NK-92 (cell line): ENCODE results near the gene EPHB3.
"Not testable (repeated sequence)": the region's sequence is repeated elsewhere in the genome, so short reads cannot be mapped to it uniquely, and the experiment has no call there.

Experiments used
- DNase-seq: peaks from one replicate; lab custom pipeline; 2025; ENCODE audit not compliant: unreplicated experiment; lab: John Stamatoyannopoulos, UW

The EPHB3 gene

DNA sequence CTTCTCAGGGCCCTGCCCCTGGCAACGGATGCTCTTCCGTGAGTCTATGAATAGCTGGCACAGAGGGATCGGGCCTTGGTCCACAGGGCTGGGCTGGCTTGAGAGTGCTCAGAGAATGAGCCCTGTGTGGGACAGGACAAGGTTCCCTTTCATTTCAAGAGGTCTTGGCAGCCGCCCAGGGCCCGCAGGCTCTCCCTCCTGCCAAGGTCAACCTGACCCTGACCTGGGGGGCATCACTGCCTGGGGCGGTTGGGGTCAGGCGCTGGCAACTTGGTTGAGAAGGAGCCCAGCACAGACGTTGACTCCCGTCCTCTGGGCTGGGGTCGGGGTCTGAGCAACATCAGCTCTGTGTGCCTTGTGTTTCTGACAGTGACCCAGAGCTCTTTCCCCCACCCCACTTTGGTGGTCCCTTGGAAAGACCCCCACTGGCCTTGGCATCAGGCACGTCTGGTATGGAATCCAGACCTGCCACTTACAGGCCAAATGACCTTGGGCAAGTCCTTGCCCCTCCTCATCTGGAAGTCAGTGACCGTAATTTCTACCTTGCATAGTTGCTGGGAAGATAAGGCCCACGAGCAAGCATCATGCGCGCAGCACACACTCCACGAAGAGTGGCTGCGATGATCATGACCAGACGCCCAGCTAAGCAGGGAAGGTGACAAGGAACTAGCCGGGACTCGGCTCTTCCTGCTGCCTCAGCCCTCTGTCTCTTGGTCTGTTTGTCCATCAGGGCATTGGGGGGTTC lies 36.4 kb downstream of the EPHB3 start:
- no peak for DNase-seq

DNA sequence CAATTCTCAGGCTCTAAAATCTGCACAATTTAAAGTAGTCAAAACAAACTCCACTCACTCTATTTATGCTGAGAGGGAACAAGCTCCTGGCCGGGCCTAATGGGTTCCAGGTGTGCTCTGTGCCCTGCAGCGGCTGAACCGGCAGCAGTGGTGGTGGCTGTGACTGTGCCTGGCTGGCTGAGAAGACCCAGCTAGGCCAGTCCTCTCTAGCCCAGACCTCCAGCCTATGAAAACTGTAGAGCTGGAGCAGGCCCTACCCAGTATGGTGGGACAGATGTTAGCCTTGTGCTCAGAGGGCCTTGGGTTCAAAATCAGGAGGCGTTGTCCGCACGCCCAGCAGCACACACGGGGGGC lies 37.0 kb downstream of the EPHB3 start:
- no peak for DNase-seq

DNA sequence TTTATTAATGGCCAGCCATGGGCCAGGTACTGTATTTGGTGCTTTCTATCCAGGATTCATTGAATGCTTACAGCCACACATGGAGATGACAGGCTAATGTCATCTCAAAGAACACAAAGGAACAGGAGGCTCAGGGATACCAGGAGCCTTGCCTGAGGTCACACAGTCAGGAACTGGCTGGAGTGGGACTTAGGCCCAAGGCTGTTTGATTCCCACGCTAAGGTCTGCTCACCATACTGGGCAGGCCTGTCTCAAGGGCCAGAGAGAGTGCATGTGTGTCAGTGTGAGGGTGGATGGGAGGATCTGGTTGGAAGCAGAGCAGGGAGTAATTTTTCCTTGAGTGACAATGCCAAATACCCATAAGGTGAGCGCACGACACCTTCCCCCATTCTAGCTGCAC lies 37.6 kb downstream of the EPHB3 start:
- DNase-seq = no peak

DNA sequence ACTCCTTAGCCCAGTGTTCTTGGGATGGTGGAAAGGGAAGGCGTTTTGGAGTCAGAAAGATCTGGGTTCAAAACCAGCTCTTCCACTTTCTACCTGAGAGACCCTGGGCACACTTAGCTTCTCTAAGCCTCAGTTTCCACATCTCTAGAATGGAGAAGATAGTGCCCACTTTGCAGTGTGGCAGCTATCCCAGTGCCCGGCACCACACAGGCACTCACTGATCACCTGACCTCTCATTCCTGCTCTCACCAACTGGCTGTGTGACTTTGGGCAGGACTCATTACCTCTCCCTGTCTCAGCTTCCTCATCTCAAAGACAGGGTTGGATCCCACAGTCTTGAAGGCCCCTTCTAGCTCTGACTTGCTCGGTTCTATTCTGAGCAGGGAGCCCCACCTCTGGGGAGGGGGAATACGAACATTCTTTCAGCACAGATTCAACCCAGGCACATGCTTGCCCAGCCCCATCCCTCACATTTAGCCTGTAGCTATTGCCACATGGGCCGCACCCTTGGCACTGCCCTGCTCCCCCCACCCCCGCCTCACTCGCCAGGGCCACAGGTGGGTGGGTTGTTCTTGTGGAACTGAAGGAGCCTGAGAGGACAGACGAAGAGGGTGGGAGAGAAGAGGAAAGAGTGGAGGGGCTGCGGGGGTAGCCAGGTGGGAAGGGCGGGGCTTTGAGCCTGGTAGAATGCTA lies 39.2 kb downstream of the EPHB3 start:
- DNase-seq = no peak

DNA sequence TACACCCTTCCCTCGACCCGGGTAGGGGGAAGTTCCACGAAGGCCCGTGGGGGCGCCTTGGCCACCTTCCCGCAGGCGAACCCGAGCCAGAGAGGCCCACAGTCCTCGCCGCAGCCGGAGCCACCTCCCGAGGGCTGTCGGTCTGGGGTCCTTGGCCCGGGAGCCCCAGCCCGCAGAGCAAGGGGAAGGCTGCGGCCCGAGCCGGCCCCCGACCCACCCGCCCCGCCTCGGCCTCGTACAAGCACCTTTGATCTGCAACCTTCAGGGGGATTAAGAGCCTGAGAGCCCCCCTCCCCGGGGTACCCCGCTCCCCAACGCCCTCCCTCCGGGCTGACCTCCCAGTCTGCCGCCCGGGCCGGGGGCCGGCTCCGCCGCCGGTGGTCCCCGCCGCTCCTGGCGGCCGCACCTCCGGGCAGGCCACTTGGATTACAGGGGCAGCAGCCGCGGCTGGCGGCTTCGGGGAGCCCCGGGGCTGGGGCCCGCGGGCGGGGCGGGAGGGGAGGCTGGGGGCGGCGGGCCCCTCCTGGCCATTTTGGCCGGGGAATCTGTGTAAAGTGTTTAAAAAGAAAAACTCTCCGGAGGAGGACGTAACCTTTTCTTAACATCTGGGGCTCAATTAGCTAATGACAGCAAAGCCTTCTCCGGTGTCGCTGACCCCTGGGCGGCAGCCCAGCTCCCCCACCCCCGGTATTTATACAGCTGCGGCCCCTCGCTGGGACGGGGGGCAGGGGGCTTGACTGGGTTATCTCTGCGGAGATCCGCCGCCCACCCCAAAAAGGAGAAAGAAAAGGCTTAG lies 40.2 kb downstream of the EPHB3 start:
- DNase-seq = no peak

DNA sequence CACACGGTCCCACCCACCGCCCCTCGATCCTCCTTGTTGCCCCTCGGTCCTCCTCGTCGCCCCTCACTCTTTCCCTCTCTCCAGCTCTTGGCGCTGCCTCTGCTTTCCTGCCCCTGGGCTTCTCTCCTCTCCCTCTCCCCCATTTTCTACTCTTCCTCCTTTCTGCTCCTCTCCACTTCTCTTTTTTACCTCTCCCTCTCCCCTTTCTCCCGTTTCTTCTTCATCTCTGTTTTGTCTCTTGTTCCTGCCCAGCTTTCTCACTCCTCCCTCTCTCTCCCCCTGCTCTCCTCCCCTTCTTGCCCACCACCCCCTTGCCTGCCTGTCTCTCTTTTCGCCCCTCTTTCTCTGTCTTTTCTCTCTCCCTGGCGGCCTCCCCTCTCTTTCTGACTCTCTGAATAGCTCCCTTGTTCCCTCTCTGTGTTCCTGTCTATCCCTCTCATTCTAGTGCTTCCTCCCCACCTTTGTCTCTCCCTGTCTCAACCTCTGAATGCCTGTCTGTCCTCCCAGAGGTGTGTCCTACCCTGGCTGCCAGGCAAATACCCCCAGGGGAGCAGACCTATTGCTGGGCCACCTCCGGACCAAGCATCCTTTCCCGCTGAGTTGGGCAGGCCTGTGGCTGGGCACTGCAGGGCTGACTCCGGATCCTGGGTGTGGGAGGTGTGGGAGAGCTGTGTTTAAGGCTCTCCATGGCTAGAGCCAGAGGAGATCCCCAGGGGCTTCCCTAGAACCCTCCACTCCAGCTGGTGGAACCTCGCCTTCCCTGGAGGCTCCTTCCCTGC lies 41.0 kb downstream of the EPHB3 start:
- no peak for DNase-seq

DNA sequence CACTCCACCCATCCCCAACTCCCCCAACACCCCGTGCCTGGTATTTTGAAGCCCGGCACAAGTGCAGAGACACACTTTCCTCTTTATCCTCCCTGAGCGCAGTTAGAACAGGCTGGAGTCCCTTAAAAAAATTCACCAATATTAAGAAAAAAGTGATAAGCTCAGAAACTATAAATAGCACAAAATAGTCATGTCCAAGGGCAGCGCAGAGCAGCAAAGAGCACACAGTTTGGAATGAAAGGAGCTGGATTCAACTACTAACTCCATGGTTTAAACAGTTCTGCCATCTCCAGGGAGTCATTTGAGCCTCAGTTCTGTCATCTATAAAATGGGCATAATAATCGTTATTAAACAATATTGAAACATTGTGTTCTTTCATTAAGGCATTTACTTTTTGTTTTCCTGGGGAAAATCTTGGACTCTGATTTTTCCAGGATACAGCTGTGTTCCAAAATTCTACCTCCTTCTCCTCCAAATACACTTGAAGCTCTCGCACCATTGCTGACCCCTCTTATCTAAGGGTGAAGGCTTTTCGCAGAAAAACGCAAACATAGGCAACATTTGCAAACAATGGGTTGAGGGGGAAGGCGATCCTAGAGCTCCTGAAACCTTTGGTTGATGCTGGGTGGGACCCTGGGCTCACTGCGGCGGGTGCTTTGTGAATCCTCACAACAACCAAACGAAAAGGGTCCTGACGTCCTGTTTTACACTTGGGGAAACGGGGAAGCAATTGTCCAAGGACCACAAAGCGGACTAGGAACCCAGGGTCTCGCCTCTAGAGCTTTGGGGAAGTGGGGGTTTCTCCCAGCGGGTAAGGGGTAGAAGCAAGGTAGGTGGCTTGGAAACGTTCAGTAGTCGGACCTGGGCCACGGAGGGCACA lies 41.8 kb downstream of the EPHB3 start:
- DNase-seq = no peak

DNA sequence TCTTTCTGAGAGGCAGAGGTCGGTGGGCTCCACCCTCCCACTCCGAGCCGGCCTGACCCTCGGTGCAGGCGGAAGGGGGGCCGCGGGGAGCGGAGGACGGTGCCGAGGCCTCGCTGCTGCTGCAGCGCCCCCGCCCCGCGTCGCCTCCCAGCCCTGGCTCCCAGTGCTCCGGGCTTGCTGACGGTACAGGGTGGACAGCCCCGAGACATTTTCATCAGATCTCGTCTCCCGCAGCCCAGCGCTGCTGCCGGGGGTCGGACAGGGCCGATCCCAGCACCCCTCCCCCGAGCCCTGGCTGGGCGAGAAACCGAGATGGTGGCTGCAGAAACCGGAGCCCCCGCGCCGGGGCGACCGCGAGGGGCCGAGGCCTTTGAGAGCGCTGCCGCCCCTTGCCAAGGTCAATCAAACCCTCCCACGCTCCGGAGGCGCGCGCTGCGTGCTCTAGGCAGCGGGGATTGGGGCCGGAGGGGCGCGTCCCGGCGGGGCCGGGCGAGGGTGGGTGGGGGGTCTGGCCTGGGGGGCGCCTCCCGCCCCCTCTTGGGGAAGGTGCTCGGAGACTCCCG lies 42.5 kb downstream of the EPHB3 start:
- no peak for DNase-seq

DNA sequence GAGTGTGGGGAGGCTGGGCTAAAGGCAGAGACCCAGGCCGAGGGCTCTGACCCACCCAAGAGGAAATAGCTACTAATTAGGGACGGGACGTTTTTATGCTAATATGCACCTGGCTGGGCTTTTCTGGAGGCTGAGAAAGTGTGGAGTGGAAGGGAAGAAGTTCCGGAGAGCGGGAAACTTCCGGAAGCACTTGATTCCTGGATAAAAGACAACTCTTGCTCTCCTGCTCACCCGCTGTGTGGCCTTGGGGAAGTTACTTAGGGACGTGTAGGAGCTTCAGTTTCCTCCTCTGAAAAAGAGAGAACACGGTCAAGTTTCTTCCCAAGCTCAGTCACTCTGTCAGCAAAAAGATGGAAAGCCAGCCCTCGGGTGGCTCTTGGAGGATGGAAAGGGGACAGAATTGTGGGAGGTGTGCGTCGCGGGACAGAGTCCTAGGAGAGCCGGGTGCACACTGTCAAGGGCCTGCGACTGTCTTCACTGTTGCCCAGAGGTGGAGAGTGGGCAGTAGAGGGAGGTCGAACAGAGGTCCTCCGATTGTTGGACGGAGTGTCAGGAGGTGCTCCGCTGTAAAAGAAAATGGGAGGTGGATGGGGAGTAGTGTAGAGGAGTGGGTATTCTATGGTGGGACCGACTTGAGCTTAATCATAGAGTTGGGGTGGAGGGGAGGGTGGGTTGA lies 43.2 kb downstream of the EPHB3 start:
- DNase-seq = no peak

DNA sequence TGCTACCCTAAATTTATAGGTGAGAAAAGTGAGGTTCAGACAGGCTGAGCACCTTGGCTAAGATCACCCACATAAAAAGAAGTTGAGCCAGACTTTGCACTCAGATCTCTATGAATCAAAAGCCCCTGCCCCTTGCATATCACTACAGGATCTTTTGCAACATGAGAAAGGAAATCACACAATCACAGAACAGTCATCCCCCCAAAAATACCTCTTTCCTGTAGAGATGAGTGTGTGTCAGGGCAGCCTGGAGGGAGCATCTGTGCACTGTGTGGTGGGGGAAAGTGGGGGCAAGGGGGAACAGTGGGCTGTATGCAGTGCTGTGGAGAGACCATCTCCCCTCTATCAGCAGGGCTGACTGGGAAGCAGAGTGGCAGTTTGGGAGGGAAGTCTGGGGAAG lies 46.6 kb downstream of the EPHB3 start:
- no peak for DNase-seq

DNA sequence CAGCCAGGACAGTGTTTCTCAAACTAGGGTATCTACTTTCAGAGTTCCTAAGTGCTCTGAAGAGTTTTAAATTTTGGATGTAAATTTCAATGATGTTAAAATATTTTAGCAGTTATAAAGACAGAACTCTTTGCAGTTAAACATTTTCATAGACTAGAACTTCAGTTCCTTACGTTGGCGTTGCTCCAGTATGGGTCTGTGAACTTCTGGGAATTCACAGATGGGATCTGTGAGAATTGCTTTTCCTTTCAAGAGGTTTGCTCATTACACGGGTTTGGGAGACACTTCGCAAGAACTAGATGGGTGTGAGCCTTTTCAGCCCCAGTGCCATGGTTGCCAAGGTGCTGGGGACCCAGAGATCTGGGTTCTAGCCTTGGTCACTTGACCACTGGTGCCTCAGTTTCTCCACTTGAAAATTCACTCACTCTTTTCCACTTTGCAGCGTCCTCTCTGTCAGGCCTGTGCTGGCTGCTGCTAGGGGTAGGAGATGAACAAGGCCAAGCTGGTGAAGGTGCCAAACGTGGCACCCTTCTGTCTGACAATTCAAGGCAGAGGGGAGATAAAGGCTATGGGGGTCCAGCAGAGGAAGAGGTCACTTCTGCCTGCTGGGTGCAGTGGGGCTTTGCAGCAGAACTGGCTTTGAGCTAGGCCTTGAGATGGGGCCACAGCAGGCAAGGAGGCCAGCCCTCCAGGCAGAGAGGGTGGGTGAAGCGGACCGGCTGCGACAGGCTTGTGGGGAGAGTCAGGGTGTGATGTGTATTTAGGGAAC lies 48.1 kb downstream of the EPHB3 start:
- DNase-seq = no peak

DNA sequence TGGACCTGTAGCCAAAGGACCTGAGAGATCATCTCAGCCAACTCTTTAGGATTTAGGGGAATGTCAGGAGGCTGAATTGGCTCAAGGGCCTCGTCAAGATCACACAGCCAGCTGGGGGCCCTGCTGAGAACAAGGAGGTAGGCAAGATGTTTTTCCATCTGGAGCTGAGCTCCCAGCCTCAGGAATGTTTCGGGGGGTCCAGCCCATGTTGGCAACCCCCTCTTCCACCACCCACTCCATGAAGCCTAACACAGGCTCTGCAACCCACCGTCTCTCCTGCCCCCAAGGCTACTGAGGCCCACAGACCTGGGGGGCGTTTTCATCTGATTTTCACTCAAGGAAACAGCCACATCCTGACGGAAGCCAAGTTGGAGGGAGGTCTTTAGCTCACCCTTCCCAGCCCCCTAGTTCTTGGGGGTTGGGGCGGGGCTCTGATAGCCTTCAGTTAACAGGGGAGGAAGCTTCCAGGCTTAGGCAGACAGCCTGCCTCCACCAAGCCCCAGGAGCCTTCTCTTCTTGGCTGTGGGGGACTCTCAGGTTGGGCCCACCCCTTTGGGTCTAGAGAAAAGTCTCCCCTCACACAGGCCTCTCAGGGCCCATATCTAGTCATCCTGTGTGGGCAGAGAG lies 48.8 kb downstream of the EPHB3 start:
- DNase-seq = no peak

DNA sequence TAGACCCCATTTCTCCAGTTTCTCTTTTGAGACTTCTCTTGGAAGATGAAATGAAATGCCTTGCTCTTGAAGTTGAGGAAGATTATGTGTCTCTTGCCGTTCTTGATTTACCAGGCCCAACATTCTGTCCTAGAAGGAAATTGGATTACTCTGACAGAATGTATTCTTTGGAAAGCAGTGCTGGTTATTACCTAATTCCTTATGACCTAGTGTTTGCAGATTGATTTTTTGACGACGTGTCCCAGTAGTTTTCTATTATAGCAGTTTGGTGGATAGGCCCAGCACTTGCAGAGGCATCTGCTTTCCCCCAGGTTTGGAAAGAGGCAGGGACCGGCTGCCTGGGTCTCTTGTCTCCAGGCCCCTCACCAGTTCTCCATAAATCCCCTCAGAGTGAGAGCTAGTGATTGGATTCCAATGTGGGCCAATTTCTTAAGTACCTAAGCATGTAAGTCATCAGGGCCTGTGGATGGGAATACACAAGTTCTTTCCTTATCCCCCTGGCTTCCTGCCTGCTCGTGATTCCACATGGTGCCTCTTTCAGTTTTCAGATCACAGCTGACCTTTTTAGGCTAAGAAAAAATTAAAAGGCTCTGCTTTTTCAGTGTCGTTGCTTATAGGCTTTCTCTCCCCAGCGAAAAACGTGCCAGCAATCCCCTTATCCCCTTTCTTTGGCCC lies 50.2 kb downstream of the EPHB3 start:
- DNase-seq = no peak

DNA sequence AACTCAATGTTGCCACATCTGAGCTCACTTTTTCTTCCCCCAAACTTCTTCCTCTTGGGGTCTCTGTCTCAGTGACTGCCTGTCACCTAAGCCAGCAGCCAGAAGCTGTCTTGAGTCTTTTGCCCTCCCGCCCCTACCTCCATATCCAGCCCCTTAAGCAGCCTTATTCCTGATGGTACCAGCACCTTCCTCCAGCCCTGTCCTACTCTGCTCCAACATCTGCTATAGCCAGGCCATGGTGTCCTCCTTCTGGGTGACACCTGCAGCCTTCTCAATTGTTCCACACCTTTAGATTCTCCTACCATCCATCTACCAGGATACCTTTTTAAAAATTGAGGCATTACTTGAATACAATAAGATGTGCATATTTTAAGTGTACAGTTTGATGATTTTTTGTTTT lies 53.8 kb downstream of the EPHB3 start:
- DNase-seq = no peak

DNA sequence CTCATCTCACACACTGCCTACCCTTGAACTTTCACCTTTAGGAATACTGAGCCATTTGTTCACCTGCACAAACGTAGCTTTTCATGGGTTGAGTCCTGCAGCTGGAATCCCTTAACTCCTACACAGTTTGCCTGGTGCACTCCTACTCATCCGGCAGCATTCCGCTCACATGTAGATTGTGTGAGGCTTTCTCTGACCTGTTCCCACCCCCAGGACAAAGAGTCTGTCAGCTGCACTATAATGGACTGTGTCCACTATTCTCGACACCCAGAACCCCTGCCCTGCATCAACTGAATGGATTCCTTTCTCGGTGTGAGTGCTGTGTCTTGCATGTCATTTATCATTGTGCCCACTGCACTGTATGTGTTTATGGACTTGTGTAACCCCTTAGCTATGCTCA lies 54.9 kb downstream of the EPHB3 start:
- no peak for DNase-seq

DNA sequence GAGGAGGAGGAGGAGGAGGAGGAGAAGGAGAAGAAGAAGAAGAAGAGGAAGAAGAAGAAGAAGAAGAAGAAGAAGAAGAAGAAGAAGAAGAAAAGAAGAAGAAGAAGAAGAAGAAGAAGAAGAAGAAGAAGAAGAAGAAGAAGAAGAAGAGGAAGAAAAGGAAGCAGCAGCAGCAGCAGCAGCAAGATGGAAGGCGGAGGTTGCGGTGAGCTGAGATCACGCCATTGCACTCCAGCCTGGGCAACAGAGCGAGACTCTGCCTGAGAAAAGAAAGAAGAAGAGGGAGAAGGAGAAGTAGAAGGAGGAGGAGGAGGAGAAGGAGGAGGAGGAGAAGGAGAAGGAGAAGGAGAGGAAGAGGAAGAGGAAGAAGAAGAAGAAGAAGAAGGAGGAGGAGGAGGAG lies 55.7 kb downstream of the EPHB3 start:
- not testable (repeated sequence) for DNase-seq

DNA sequence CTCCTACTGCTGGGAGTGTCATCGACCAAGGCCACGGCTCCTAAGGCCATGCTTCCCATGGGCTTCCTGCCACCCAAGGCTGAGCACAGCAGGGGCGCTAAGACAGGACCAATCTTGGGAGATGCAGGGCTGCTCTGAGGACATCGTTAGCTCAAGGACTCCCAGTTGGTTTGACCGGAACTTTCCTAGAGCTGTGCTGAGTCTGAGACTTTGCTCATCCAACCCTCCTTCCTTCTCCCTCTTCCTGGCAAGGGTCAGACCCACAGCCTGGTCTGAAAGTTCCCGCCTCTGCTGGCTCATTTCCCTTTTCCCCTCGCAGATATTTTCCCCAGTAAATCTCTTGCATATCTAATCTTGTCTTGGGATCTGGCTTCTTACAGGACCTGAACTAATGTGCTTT lies 57.2 kb downstream of the EPHB3 start:
- DNase-seq = no peak

DNA sequence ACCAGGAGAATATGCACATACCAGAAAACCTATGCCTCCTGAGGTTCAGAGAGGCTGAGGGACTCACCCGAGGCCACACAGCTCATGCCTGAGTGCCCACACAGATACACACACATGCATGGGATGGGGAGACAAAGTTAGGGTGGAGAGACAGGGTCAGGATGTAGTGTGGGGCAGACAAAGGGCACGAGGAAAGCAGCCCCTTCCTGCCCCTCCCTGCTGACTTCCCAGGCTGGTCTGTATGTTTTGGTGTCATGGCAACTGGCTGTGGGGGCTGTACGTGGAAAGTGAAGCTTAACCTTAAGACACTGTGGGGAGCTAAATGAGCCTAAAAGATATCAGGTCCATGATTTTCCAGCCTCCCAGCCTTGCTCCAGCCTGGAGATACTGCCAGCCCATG lies 57.8 kb downstream of the EPHB3 start:
- DNase-seq = no peak
